Stimulated activated CD4-positive, alpha-beta T cell treated with anti-CD3 and anti-CD28 coated beads, TNF-alpha, amount 100 ng/mL, for 24 hours (primary cell): ENCODE data around the gene FIBIN.

Experiments used
- DNase-seq, 3 experiments: peaks; one replicate each; pipeline ENCODE4 v3.0.0-alpha.2; 2020; ENCODE audit warnings: low read depth in 3 of 3

The FIBIN gene

GRCh38 chr11:27022659-27023251 lies 28.8 kb downstream of the FIBIN start:
- no peak for DNase-seq

- DNase-seq = no peak
Observed at GRCh38 chr11:27024865-27025264, 31.0 kb downstream of the FIBIN start.

- DNase-seq = no peak
Observed at GRCh38 chr11:27025312-27025955, 31.5 kb downstream of the FIBIN start.

GRCh38 chr11:27025957-27026733 lies 32.2 kb downstream of the FIBIN start:
- no peak for DNase-seq

- no peak for DNase-seq
Observed at GRCh38 chr11:27028561-27028965, 34.7 kb downstream of the FIBIN start.

- no peak for DNase-seq
Observed at GRCh38 chr11:27029966-27030365, 36.1 kb downstream of the FIBIN start.

GRCh38 chr11:27031754-27032153 lies 37.8 kb downstream of the FIBIN start:
- DNase-seq = no peak

GRCh38 chr11:27039873-27040272 lies 46.0 kb downstream of the FIBIN start:
- DNase-seq = no peak

GRCh38 chr11:27040302-27041115 lies 46.6 kb downstream of the FIBIN start, which contains the start of gene BBOX1:
TSS of gene BBOX1 (plus strand) at chr11:27040815. CDS start at chr11:27055431, 14,616 bp downstream.
- no peak for DNase-seq

GRCh38 chr11:27041141-27041899 lies 47.4 kb downstream of the FIBIN start:
- no peak for DNase-seq
